Smooth muscle cell of the umbilical artery (primary cell): ENCODE results near the gene FAM236C. TPM values are rescaled to one million over a fixed set of nuclear protein-coding genes. Genes with fewer than 3 reads are reported as not detected.

Source experiments
- total RNA-seq: library from RNA; depleted of rRNA; stranded (reverse); fragments of >200 nt; gene quantifications from 2 replicates; pipeline ENCODE4 v1.2.3, GENCODE V29; 2014

Gene FAM236C
- not detected in 2 replicates for total RNA-seq

GRCh38 chrX:72912315-72912714, at the start of gene FAM236C:
FAM236C (plus strand) TSS chrX:72912615; CDS start chrX:72912715, 100 bp downstream.

GRCh38 chrX:72937906-72938305, 25.5 kb downstream of the FAM236C start, which contains the start of gene FAM236A:
FAM236A (plus strand) TSS chrX:72938206; CDS start chrX:72938263, 57 bp downstream.

GRCh38 chrX:72943819-72944169, 31.4 kb downstream of the FAM236C start, which contains the start of gene DMRTC1:
DMRTC1 (minus strand) TSS chrX:72943837; CDS start chrX:72875694, 68,143 bp downstream.

Other genes with a start within 250 kb of the FAM236C start
- 21.1 and 22.5 TPM in 2 replicates for gene PHKA1, start 198.3 kb upstream of the FAM236C start, total RNA-seq
- gene DMRTC1B, start 135.7 kb upstream of the FAM236C start, total RNA-seq, result not detected in 2 replicates
- gene FAM236B, start 130.0 kb upstream of the FAM236C start, total RNA-seq, result not detected in 2 replicates
- gene FAM236D, start 104.4 kb upstream of the FAM236C start, total RNA-seq, result not detected in 2 replicates
- gene FAM236A, start 25.6 kb downstream of the FAM236C start, total RNA-seq, result not detected in 2 replicates
- gene DMRTC1, start 31.2 kb downstream of the FAM236C start, total RNA-seq, result not detected in 2 replicates
- not detected in 2 replicates for gene PABPC1L2B, start 90.3 kb downstream of the FAM236C start, total RNA-seq
- not detected in 2 replicates for gene PABPC1L2A, start 166.9 kb downstream of the FAM236C start, total RNA-seq